NCI-H146 treated with DMSO at 0.1 percent for 48 hours (cell line): ENCODE measurements around the gene FSIP1.

Experiments used
- DNase-seq: peaks from one replicate; lab custom pipeline; 2025; ENCODE audit not compliant: unreplicated experiment; lab: John Stamatoyannopoulos, UW

Gene FSIP1

GRCh38 chr15:39597336-39597735 lies 185.3 kb downstream of the FSIP1 start:
- DNase-seq = no peak

DNA sequence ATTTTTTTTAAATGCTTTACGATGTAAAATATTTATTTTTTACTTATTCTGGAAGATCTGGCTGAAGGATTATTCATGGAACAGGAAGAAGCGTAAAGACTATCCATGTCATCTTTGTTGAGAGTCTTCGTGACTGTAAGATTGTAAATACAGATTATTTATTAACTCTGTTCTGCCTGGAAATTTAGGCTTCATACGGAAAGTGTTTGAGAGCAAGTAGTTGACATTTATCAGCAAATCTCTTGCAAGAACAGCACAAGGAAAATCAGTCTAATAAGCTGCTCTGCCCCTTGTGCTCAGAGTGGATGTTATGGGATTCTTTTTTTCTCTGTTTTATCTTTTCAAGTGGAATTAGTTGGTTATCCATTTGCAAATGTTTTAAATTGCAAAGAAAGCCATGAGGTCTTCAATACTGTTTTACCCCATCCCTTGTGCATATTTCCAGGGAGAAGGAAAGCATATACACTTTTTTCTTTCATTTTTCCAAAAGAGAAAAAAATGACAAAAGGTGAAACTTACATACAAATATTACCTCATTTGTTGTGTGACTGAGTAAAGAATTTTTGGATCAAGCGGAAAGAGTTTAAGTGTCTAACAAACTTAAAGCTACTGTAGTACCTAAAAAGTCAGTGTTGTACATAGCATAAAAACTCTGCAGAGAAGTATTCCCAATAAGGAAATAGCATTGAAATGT lies 186.1 kb downstream of the FSIP1 start:
- no peak for DNase-seq

DNA sequence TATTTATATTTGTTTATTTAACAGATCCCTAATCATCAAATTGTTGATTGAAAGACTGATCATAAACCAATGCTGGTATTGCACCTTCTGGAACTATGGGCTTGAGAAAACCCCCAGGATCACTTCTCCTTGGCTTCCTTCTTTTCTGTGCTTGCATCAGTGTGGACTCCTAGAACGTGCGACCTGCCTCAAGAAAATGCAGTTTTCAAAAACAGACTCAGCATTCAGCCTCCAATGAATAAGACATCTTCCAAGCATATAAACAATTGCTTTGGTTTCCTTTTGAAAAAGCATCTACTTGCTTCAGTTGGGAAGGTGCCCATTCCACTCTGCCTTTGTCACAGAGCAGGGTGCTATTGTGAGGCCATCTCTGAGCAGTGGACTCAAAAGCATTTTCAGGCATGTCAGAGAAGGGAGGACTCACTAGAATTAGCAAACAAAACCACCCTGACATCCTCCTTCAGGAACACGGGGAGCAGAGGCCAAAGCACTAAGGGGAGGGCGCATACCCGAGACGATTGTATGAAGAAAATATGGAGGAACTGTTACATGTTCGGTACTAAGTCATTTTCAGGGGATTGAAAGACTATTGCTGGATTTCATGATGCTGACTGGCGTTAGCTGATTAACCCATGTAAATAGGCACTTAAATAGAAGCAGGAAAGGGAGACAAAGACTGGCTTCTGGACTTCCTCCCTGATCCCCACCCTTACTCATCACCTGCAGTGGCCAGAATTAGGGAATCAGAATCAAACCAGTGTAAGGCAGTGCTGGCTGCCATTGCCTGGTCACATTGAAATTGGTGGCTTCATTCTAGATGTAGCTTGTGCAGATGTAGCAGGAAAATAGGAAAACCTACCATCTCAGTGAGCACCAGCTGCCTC lies 187.1 kb downstream of the FSIP1 start:
- DNase-seq = no peak

DNA sequence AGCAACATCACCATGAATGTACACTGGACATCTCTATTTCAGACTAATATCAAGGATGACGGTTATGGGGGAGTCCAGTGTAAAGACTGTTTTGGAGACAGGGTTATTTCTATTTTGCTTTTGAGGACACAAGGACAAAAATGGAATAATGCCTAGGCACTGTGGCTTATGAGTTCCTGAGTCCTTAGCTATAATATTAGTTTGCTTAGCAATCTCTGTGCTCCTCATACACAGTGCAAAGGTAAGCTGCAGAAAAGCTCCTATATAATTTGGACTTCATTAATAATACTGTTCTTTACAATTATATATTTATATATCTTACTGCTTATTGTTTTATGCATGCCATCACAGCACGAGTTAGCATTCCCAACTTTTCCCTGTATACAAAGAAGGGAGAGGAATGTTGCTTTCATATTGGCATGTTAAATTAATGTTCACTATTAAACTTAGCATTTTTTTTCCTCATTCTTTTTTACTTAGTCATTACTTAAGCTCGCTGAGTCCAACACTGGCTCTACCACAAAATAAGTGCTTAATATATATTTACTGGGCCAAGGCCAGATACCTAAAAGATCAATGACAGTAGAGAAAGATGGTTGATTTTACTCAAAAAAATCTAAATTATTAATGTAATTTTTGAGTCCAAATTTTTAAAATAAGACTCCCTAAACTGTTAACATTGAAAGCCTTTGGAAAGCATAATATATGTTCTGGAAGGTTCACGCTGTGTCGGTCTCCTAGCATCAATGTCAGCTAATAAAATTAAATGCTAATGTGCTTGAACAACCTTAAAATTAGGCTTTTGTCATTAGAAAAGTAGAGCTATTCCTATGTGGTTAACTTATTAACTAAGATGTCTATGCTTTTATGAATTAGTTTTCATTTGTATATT lies 187.9 kb downstream of the FSIP1 start:
- DNase-seq = no peak

- DNase-seq = no peak
Measured at GRCh38 chr15:39593656-39594445, 188.8 kb downstream of the FSIP1 start.

GRCh38 chr15:39593071-39593655 lies 189.5 kb downstream of the FSIP1 start:
- no peak for DNase-seq

DNA sequence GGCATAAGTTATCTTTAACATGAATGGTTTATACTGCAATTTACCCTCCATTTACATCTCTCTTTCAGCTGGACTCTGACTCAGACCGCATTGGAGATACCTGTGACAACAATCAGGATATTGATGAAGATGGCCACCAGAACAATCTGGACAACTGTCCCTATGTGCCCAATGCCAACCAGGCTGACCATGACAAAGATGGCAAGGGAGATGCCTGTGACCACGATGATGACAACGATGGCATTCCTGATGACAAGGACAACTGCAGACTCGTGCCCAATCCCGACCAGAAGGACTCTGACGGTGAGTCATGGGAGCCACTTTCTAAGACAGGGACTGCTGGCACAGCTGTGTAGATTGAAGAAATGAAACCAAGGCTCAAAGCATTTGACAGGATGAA lies 190.1 kb downstream of the FSIP1 start:
- no peak for DNase-seq

GRCh38 chr15:39591896-39592315 lies 190.7 kb downstream of the FSIP1 start:
- DNase-seq = no peak

- no peak for DNase-seq
Measured at GRCh38 chr15:39591141-39591895, 191.3 kb downstream of the FSIP1 start.

GRCh38 chr15:39589815-39590644 lies 192.6 kb downstream of the FSIP1 start:
- no peak for DNase-seq

DNA sequence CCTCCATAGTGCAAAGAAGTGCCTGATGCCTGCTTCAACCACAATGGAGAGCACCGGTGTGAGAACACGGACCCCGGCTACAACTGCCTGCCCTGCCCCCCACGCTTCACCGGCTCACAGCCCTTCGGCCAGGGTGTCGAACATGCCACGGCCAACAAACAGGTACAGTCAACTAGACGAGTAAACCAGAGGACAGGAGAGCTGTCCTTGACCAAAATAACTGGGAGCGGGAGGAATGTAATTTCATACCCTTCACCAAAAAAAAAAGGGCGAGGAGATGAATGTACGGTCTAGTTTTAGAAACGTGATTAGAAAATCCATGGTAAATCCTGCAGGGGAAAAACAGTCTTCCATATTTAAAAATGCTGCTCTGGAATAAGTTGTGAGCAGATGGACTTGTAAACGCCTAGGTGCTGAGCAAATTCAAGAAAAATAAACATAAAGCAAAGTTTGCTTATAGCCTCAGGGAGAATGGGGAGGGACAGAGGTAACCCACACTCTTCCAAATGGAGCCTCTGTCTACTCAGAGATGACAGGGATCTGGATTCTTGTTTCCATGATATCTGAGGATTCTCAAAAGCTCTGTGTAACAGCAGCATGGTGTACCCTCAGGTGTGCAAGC lies 193.3 kb downstream of the FSIP1 start:
- no peak for DNase-seq

DNA sequence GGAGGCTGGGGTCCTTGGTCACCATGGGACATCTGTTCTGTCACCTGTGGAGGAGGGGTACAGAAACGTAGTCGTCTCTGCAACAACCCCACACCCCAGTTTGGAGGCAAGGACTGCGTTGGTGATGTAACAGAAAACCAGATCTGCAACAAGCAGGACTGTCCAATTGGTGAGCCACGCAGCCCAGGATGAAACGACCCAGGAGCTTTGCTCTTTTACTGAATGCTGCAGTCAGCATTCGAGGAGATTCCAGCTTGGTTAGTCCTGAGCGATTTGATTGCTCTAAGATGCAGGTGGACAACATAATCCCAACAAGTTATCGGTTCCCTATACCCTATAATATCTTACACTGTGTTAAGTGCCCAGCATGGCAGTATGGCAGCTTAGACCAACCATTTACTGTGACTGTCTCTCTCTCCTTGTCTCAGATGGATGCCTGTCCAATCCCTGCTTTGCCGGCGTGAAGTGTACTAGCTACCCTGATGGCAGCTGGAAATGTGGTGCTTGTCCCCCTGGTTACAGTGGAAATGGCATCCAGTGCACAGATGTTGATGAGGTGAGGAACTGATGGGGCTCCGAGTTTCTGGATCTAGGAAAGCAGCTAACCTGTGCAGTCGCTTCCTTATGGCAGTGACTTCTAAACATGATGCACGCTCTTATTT lies 194.0 kb downstream of the FSIP1 start:
- DNase-seq = no peak

GRCh38 chr15:39587731-39588530 lies 194.7 kb downstream of the FSIP1 start:
- no peak for DNase-seq

- no peak for DNase-seq
Measured at GRCh38 chr15:39587096-39587721, 195.4 kb downstream of the FSIP1 start.

DNA sequence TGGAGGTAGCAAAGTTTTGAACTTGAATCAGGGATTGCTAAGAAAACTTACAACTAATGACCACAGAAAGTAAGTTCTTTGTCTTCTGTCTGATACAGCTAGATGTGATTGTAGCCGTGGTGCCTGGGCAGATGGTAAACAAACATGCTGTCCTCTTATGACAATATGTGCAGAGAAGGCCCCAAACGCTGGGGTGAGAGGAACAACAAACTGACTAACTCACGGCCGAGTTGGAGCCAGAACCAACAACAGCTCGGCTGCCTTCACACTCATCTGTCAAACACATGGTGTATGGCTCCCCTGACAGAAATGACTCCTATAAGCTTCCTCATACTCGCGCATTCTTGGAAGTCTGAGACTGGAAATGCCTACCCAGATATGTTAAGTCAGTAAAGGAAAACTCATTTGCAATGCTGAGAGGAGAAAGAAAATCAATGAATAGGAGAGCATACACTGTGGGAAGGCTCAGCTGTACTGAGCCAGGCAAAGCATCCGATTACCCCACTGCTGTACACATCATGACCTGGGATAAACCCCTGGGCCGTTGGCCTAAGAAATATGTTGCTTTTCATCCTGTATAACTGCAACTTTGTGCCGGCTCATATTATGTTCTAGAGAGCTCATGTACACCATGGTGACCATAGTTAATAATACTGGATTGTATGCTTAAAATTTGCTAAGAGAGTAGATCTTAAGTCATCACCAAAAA lies 196.1 kb downstream of the FSIP1 start:
- no peak for DNase-seq

DNA sequence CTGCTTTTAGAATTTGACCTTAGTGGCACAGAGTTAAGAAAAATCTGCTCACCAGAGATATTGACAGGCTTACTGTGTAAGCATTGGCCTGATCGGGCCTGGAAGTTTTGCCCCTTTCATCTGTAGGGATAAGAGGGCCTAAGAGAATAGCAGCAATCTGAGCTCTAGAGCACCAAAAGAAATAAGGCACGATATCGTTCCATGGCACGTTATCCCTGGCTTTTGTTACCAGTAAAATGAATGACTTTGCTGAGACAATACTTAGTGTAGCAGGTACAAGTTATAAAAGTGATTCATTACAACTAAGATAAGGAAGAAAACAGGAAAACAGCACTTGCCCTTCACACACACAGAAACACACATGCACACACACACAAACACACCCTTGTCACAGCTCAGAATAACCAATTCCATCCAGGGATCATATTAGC lies 196.8 kb downstream of the FSIP1 start:
- DNase-seq = no peak
